SH-SY5Y (cell line): ENCODE data around the gene CDC42SE2.

Source experiments
- GATA2 ChIP-seq: IDR thresholded peaks from 2 replicates; pipeline ENCODE4 v1.6.1; 2011; ENCODE audit warnings: mild to moderate bottlenecking, low read depth, low read length
- GATA3 ChIP-seq: IDR thresholded peaks from 2 replicates; pipeline ENCODE4 v1.6.1; 2011; ENCODE audit warnings: low read depth, mild to moderate bottlenecking, low read length, moderate library complexity

GRCh38 chr5:131433109-131433508 is 169.3 kb downstream of the CDC42SE2 start:
- TF ChIP-seq GATA3, result no peak
- TF ChIP-seq GATA2, result no peak
